Measurements from ENCODE around the gene MATCAP1. TPM values are rescaled to one million over a fixed set of nuclear protein-coding genes. Genes with fewer than 3 reads are reported as not detected.
A peak's percentile ranks its signal among the peaks of the same experiment; 100 is the strongest.

The MATCAP1 gene
- total and polyA plus RNA-seq, 2 of the 8 experiments (the other 6 are each of a cell fraction or from before 2014, with no cell fraction given) = 22.9 to 27.5 TPM

DNA sequence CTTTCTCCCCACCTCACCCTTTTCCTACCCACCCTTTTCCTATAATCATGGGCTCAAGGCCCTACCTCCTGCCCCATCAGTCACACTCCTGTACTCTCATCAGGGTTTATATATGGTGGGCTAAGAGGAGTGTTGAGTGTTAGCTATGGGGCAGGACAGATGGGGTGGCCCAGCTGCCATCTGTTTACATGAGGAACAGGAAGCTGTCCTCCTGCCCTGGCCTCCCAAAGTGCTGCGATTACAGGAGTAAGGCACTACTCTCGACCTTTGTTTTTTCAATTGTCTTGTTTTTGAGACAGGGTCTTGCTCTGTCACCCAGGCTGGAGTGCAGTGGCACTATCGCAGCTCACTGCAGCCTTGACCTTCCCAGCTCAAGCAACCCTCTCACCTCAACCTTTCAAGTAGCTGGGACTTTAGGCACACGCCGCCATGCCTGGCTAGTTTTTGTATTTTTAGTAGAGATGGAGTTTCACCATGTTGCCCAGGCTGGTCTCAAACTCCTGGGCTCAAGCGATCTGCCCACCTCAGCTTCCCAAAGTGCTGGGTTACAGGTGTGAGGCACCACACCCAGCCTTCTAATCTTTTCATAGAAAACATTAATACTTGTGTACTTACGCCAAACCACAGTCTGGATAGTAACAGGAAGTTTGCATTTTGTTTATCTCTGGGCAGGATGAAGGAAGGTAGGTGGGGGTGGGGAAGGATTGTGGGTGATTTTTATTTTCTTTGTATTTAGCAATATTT lies 25.7 kb downstream of the MATCAP1 start:
- H3K4me3 ChIP-seq (ENCODE audit: extremely low read depth in 1 of 4, insufficient read depth in 2 of 4, low read depth in 3 of 4, low read length in 4 of 4) = no peak overlapping the region
- peak overlapping the region in 1 of 2 experiments; percentile 74; a peak in 1 of 4 replicates for H3K4me2 ChIP-seq (ENCODE audit: insufficient read depth in 1 of 2, low read depth in 2 of 2, low read length in 2 of 2)
- DNase-seq (ENCODE audit: low read depth in 1 of 2, low spot score in 2 of 2) (no peak), FAIRE-seq (no peak)
- H3K79me1 ChIP-seq (ENCODE audit: low read depth, low read length) = no peaks in the 10 kb centered on the region
- H4K5ac ChIP-seq (ENCODE audit: insufficient read length, low read depth, low read length) = no peak overlapping the region
- H3K27me3 ChIP-seq (replicated peaks in 1 of 4; ENCODE audit: control insufficient read depth in 3 of 4, extremely low read depth in 1 of 4, insufficient read depth in 3 of 4, low read length in 3 of 4) = peaks cover 91 to 100% (median 98%) of the 10 kb centered on the region in 4 experiments
- peaks cover 0 to 20% (median 11%) of the 10 kb centered on the region in 4 experiments; a peak in 6 of 7 replicates for H3K4me1 ChIP-seq (replicated peaks in 1 of 4; ENCODE audit: control insufficient read depth in 3 of 4, insufficient read depth in 4 of 4, low read length in 3 of 4)
- H2BK12ac ChIP-seq (ENCODE audit: low read depth, low read length) = no peak overlapping the region
- H2AFZ ChIP-seq (ENCODE audit: low read length) = no peak overlapping the region
- no peak overlapping the region for H3K18ac ChIP-seq (ENCODE audit: extremely low read depth, low read length)
- H2BK120ac ChIP-seq (replicated peaks; ENCODE audit: low read depth, low read length) = no peak overlapping the region
- no peak overlapping the region for H2BK20ac ChIP-seq (ENCODE audit: low read length)
- no peak overlapping the region for H3K56ac ChIP-seq (replicated peaks; ENCODE audit: insufficient read length, low read depth, low read length)
- H3K36me3 ChIP-seq (ENCODE audit: control insufficient read depth in 2 of 4, insufficient read depth in 4 of 4, low read length in 3 of 4) = 0 out of 8 replicates have a peak, but pooled peaks cover 0 to 4% (median 0%) of the 10 kb centered on the region in 4 experiments
- H3K14ac ChIP-seq (ENCODE audit: insufficient read length) = no peak overlapping the region
- peak overlapping the region; percentile 12; the same call in 1 of the 2 replicates for H2BK15ac ChIP-seq (ENCODE audit: low read length)
- CTCF ChIA-PET (ENCODE audit: partially characterized antibody) = interaction anchor here (0.6 to 14.1 kb wide), 20 partner anchors 9 to 204 kb away, joined by 3 to 291 read pairs (median 5); partner anchors contain the start of genes CES3, E2F4, FBXL8 and HSF4
- no peak overlapping the region for H3K4ac ChIP-seq (replicated peaks; ENCODE audit: insufficient read length, low read depth, low read length)
- no peak overlapping the region for H3K9ac ChIP-seq (replicated peaks in 1 of 4; ENCODE audit: extremely low read depth in 1 of 4, low read depth in 3 of 4, low read length in 3 of 4)
- no peaks in the 10 kb centered on the region for H3K79me2 ChIP-seq (ENCODE audit: control insufficient read depth in 1 of 2, insufficient read depth in 2 of 2, low read length in 2 of 2)
- 48% methylated on average over 7 of the region's 7 CpGs; no CpG with 5 or more reads in 1 of the 2 experiments for WGBS, 2 experiments (ENCODE audit: extremely low coverage in 1 of 2, insufficient coverage in 1 of 2, insufficient read length in 1 of 2, insufficient replicate concordance in 2 of 2, low coverage in 1 of 2, low lambda C conversion rate in 2 of 2, missing lambda C conversion rate in 1 of 2)
- H4K20me1 ChIP-seq (replicated peaks in 1 of 2; ENCODE audit: control insufficient read depth in 1 of 2, insufficient read depth in 2 of 2, low read length in 2 of 2) = peaks cover 10 to 20% of the 10 kb centered on the region in 2 experiments
- peaks cover 14% of the 10 kb centered on the region for H3K23me2 ChIP-seq (ENCODE audit: low read depth, low read length)
- no peak overlapping the region for H4K91ac ChIP-seq (replicated peaks; ENCODE audit: insufficient read length, low read length)
- H4K8ac ChIP-seq (ENCODE audit: extremely low read depth, insufficient read depth, low read length) = no peak overlapping the region
- H3K23ac ChIP-seq (ENCODE audit: insufficient read length) = no peak overlapping the region
- POLR2A ChIA-PET (ENCODE audit: partially characterized antibody) = interaction anchor here (0.9 to 1.5 kb wide), 2 partner anchors 16 to 209 kb away, joined by 4 to 10 read pairs; no protein-coding TSS in a partner anchor
- no peak overlapping the region for H2BK5ac ChIP-seq (ENCODE audit: low read depth, low read length)
- no peaks in the 10 kb centered on the region for H3K9me3 ChIP-seq (ENCODE audit: insufficient read depth in 2 of 2, low read depth in 1 of 2, low read length in 1 of 2)
- H2AK5ac ChIP-seq (ENCODE audit: low read depth, low read length) = no peak overlapping the region
- H3K27ac ChIP-seq (ENCODE audit: low read depth, low read length) = no peak overlapping the region
- no peak for TF ChIP-seq CREB1 (IDR thresholded peaks at IDR 0.05)
- TF ChIP-seq SAP30 (IDR thresholded peaks at IDR 0.05; ENCODE audit: insufficient read depth, insufficient replicate concordance, low read length) = no peak
- no peak for TF ChIP-seq TCF12 (IDR thresholded peaks at IDR 0.05; ENCODE audit: low read depth, low read length)
- TF ChIP-seq JUN (IDR thresholded peaks at IDR 0.05; ENCODE audit: low read depth, low read length) = no peak
- peak; percentile 10; the same call in 1 of the 2 replicates for TF ChIP-seq SUZ12 (IDR thresholded peaks at IDR 0.05; ENCODE audit: low read length)
- TF ChIP-seq POLR2AphosphoS5 (IDR thresholded peaks at IDR 0.05; ENCODE audit: low read depth, low read length) = no peak
- TF ChIP-seq EZH2 (IDR thresholded peaks at IDR 0.05; ENCODE audit: low read depth, low read length, severe bottlenecking) = peak; percentile 6
- TF ChIP-seq ZNF274 (IDR thresholded peaks at IDR 0.05; ENCODE audit: borderline replicate concordance, extremely low read depth, low read length) = no peak
- TF ChIP-seq SP4 (IDR thresholded peaks at IDR 0.05; ENCODE audit: low read length) = no peak
- TF ChIP-seq RAD21 (IDR thresholded peaks at IDR 0.05 in 1 of 2, conservative IDR thresholded peaks at IDR 0.05 in 1 of 2; ENCODE audit: low read depth in 2 of 2, low read length in 2 of 2) = no peak
- no peak for TF ChIP-seq CHD2 (IDR thresholded peaks at IDR 0.05; ENCODE audit: low read length)
- TF ChIP-seq CEBPB (IDR thresholded peaks at IDR 0.05; ENCODE audit: low read depth, low read length) = no peak
